ENCODE results near the gene CLCN1.
A peak's percentile ranks its signal among the peaks of the same experiment; 100 is the strongest.

The CLCN1 gene

DNA sequence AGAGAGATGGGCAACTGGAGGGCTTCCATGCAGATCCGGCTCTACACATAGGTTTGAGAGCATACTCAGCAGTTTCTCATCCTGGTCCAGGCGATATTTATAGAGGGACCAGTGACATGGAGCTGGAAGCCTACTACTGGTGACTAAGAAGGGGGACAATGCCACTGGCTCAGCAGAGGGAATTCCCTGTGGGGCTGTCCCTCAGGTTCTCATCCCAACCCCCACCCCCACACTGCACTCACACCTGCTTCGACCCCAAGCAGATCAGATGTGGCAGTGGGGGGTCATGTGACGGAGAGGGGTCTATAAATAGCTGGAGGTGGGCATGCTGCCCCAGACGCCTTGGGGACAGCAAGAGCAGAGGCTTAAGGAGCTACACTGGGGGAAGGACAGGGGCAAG, at the start of gene CLCN1:
Gene CLCN1, plus strand, starts transcription at position 336 of the 400 bp plus-strand sequence. CDS start 102 bp downstream, outside the sequence.
- Mint-ChIP-seq H3K4me1 (peaks cover 2 to 17% of the 10 kb centered on the region in 2 donors), H3K36me3 (peaks cover 0 to 2% of the 10 kb centered on the region in 2 donors), H3K4me3 (no peak within 1 kb of the TSS), H3K27me3 (peaks cover 0 to 5% of the 10 kb centered on the region in 2 donors), H3K9me3 (no peaks in the 10 kb centered on the region), H3K27ac (no peak within 1 kb of the TSS)
- no peak for DNase-seq
- ATAC-seq (replicated peaks) = no peak

DNA sequence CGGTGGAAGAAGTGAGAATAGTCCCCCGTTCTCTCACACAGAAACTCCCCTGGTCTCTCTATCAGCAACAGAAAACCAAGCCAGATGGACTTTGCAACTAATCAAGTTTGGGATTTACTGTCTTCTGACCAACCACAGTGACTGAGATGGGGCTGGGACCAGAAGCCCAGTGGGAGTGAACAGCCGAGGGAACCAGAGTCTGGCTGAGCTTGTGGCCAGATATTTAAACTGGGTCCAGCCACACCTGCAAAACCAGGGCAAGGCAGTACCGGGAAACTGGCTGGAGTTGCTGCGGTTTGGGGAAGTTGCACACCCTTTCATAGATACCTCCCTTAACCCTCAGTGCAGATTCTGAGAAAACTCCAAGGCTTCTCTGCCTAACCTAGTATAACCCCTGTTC, 46.7 kb upstream of the CLCN1 start:
- Mint-ChIP-seq H3K27me3 (no peaks in the 10 kb centered on the region), H3K9me3 (no peaks in the 10 kb centered on the region), H3K4me3 (no peak overlapping the region), H3K36me3 (peaks cover 27 to 57% of the 10 kb centered on the region in 2 donors), H3K27ac (no peak overlapping the region), H3K4me1 (peaks cover 12 to 27% of the 10 kb centered on the region in 2 donors)
- ATAC-seq (replicated peaks) (no peak), DNase-seq (no peak)

DNA sequence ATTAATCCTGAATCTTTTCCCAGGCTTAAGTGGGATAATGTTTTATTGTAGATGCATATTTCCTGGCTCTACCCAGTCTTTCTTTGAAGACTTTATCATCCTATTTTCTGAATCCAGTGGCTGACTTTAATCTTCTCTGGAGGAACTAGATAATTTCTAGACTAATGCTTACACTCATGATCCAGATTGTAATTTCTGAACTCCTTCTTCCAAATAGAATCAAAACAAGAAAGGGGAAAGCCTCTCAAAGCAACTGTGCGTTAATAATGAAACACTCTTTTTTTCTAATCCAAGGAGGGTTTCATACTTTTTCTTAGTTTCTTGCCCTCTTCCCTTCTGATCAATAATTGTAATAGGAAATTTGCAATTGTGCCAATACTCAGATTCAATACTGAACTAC, 44.7 kb upstream of the CLCN1 start:
- DNase-seq = no peak
- Mint-ChIP-seq H3K36me3 (peaks cover 15 to 42% of the 10 kb centered on the region in 2 donors), H3K27me3 (no peaks in the 10 kb centered on the region), H3K4me1 (peaks cover 1 to 13% of the 10 kb centered on the region in 2 donors), H3K9me3 (no peaks in the 10 kb centered on the region), H3K4me3 (no peak overlapping the region), H3K27ac (no peak overlapping the region)
- no peak for ATAC-seq (replicated peaks)

DNA sequence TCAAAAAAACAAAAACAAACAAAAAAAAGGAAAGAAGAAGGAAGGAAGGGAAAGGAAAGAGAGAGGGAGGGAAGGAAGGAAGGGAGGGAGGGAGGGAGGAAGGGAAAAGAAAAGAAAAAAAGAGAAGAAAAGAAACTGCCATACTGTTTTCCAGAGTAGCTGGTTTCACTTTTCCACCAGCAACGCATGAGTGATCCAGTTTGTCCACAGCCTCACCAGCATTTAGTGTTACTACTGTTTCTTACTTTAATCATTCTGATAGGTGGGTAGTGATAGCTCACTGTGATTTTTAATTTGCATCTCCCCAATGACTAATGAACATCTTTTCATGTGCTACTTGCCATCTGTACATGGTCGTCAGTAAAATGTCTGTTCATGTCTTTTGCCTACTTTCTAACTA, 43.0 kb upstream of the CLCN1 start:
- Mint-ChIP-seq H3K36me3 (peaks cover 14 to 32% of the 10 kb centered on the region in 2 donors), H3K27me3 (no peaks in the 10 kb centered on the region), H3K9me3 (no peaks in the 10 kb centered on the region), H3K27ac (no peak overlapping the region), H3K4me1 (peaks cover 1 to 11% of the 10 kb centered on the region in 2 donors), H3K4me3 (no peak overlapping the region)
- no peak for DNase-seq
- ATAC-seq (replicated peaks) = no peak

DNA sequence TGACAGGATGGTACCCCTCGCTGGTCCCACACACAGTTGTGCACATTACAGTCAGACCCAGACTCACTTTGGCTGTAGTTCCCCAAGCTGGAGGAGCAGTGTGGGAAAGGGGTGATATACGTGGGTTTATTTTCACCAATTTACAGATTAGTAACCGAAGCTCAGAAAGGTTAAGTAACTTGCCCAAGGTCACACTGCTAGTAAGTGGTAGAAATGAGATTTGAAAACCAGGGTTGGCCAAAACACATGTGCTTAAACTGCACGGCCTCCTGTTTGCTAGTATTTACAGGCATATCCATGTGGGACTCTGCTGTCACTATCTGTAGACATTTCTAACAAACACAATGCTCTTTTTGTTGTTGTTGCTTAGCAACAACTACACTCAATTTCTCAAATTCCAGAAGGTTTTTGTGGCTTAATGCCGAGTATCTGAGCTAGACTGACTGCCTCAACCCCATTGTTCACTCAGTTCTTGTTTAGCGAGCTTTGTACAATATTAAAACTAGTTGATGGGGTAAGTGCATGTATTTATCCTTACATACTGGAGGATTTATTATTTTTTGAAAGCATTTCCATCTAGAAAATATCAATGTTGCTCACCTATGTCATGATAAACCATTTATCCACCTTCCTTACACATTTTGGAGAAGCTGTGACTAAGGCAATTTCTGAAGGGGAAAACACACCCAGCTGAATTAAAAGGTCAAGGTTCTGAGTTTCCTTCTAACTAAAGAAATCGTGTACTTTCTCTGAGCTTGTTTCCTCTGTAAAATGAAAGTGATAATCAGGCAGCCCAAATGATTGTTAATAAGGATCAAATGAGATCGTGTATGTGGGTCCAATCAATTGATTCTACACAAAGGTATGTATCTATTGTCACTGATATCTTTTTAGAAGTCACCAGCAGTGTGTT, 36.5 kb upstream of the CLCN1 start:
- Mint-ChIP-seq H3K36me3 (no peaks in the 10 kb centered on the region), H3K4me3 (peak overlapping the region; percentile 70 to 81), H3K9me3 (no peaks in the 10 kb centered on the region), H3K27ac (peak overlapping the region; percentile 88), H3K27me3 (no peaks in the 10 kb centered on the region), H3K4me1 (peaks cover 28 to 43% of the 10 kb centered on the region in 2 donors)
- DNase-seq (no peak), ATAC-seq (replicated peaks) (peak; percentile 83 to 85)

DNA sequence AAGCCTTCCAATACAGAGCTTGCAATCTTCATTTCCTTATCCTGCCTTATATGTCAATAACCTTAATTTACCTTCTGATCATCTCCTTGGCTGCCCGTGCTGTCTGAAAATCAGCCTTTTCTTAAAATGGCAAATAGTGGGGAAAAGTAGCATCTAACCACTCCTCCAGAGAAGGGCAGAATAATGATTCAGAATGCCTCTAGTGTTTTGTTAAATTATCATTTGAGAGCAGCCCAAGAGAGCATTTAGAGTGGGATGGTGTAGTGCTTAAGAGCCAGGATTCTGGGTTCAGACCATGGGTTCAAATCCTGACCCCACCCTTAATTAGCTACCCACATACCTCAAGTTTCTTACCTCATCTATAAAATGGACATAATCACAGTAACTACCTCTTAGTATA, 35.8 kb upstream of the CLCN1 start:
- H3K9me3 Mint-ChIP-seq = no peaks in the 10 kb centered on the region
- H3K27ac Mint-ChIP-seq = peak overlapping the region; percentile 88
- ATAC-seq (replicated peaks) = peak; percentile 24 to 34
- no peaks in the 10 kb centered on the region for H3K27me3 Mint-ChIP-seq
- no peak for DNase-seq
- peaks cover 0 to 5% of the 10 kb centered on the region in 2 donors for H3K36me3 Mint-ChIP-seq
- peaks cover 30 to 47% of the 10 kb centered on the region in 2 donors for H3K4me1 Mint-ChIP-seq
- peak overlapping the region; percentile 70 to 81 for H3K4me3 Mint-ChIP-seq

DNA sequence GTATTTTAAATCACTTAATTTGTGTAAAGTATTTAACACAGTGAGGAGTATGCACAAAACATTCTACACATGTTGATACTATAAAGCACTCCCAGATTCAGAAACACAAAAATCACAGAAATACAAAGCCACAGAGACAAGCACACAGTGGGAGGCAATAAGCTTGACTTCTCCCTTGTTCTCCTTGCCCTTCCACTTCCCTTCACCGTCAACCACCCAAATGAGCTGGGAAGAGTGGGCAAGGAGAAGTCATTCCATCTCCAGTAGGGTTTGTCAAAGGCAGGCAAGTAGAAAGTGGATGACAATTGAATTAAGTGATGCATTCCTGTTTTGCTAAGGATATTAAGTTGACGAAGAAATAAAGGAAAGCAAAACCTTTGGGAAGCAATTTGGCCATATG, 35.3 kb upstream of the CLCN1 start:
- DNase-seq = no peak
- peaks cover 30 to 47% of the 10 kb centered on the region in 2 donors for H3K4me1 Mint-ChIP-seq
- no peaks in the 10 kb centered on the region for H3K27me3 Mint-ChIP-seq
- H3K4me3 Mint-ChIP-seq = peak overlapping the region; percentile 70 to 81
- peaks cover 0 to 5% of the 10 kb centered on the region in 2 donors for H3K36me3 Mint-ChIP-seq
- peak overlapping the region; percentile 78 for H3K27ac Mint-ChIP-seq
- no peak for ATAC-seq (replicated peaks)
- H3K9me3 Mint-ChIP-seq = no peaks in the 10 kb centered on the region

DNA sequence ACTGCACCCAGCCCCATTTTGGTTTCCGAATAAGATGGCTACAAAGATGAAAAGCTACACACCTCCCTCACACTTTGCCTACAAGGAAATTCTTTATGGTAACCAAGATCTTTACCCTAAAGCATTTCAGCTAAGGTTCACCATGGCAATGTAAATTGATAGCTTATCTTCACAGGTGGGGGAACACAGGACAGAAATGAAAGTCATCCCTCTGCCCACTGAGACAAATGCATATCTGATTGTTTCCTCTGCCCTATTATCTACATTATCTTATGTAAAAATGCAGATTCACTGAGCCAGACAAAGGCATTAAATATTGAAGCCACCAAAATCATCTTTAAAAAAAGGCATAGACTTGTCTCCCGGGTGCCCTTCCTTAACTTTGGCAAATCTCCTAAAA, 34.4 kb upstream of the CLCN1 start:
- Mint-ChIP-seq H3K27me3 (no peaks in the 10 kb centered on the region), H3K9me3 (no peaks in the 10 kb centered on the region), H3K4me3 (no peak overlapping the region), H3K36me3 (peaks cover 0 to 5% of the 10 kb centered on the region in 2 donors), H3K27ac (no peak overlapping the region), H3K4me1 (peaks cover 30 to 47% of the 10 kb centered on the region in 2 donors)
- ATAC-seq (replicated peaks) = no peak
- DNase-seq = no peak

DNA sequence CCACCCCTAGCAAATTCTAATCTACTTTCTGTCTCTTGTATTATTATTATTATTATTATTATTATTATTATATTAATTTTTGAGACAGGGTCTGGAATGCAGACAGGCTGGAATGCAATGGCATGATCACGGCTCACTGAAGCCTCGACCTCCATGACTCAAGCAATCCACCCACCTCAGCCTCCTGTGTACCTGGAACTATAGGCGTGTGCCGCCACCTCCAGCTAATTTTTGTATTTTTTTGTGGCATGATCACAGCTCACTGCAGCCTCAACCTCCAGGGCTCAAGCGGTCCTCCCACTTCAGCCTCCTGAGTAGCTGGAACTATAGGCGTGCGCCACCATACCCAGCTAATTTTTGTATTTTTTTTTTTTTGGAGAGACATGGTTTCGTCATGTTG, 33.8 kb upstream of the CLCN1 start:
- peaks cover 2 to 8% of the 10 kb centered on the region in 2 donors for H3K36me3 Mint-ChIP-seq

DNA sequence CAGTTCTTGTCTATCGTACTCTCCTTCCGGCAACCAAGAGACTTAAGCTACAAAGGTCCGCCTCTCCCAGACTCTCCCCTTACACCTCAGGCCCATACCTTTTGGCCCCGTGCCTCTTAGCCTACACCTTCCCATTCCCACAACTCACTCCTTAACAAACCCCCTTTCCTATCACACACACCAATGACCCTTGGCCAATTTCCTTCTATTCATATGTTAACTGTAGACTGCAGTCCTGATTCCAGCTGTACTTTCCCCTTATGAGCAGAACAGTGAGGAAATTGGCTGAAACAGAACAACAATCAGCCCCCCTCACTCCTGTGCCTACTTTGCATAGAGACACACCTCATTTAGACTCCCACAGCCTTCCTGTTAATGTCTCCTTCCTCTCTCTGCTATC, 32.5 kb upstream of the CLCN1 start:
- Mint-ChIP-seq H3K4me1 (peaks cover 34 to 53% of the 10 kb centered on the region in 2 donors), H3K27ac (peak overlapping the region; percentile 0), H3K36me3 (peaks cover 2 to 12% of the 10 kb centered on the region in 2 donors), H3K4me3 (peak overlapping the region; percentile 8 to 26), H3K27me3 (no peaks in the 10 kb centered on the region), H3K9me3 (peaks cover 2 to 4% of the 10 kb centered on the region in 2 donors)
- DNase-seq (no peak), ATAC-seq (replicated peaks) (no peak)

More for the DNA sequence above, 33.8 kb upstream of the CLCN1 start:
- DNase-seq (no peak), ATAC-seq (replicated peaks) (no peak)
- H3K27ac Mint-ChIP-seq = no peak overlapping the region
- H3K4me3 Mint-ChIP-seq = no peak overlapping the region
- peaks cover 0 to 2% of the 10 kb centered on the region in 2 donors for H3K9me3 Mint-ChIP-seq
- H3K4me1 Mint-ChIP-seq = peaks cover 30 to 47% of the 10 kb centered on the region in 2 donors
- no peaks in the 10 kb centered on the region for H3K27me3 Mint-ChIP-seq

DNA sequence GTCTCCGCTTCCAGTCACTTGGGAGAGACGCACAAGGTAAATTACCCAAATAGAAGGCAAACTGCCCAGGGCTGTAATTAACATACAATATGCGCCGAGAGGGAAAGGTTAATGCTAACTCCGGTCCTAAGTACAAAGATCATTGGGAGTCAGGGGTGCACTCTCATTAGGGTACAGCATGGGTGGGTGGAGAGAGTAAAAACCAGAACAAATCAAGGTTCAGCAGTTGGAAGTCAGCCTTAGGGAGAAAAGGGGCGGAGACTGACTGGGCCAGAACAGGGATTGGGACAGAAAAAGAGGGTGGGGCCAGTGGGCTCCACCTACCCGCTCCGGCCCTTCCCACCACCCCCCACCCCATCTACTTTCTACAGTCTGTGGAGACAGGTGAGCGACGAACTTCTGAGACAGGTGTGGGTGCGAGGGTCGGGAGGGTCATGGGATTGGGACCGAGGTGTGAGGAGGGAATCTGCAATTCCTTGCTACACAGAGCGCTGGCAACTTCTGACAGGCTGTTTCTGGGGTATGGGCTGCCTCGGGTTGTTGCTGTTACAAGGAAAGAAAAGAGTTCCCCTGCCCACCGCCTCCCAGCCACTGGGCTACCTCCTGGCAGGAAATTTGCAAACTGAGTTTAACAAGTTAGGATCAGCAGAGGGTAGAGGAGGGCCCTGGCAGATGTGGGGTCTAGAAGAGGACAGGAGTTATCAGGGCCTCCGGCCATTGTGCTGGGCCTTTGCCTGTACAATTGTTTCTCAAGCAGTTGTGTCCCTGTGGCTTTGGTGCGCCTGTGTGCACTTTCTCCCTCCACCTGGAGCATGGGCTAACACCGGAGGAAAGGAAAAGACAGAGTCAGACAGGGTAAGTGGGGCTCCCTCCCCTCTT, 31.1 kb upstream of the CLCN1 start, which contains the start of gene TMEM139:
Gene TMEM139, plus strand, starts transcription at position 368 of the 879 bp plus-strand sequence. CDS start 1,000 bp downstream, outside the sequence.
- DNase-seq = no peak
- Mint-ChIP-seq H3K4me3 (peak within 1 kb of the TSS; percentile 8 to 26), H3K4me1 (peaks cover 32 to 50% of the 10 kb centered on the region in 2 donors), H3K27me3 (no peaks in the 10 kb centered on the region), H3K36me3 (peaks cover 3 to 18% of the 10 kb centered on the region in 2 donors), H3K9me3 (peaks cover 2 to 4% of the 10 kb centered on the region in 2 donors), H3K27ac (peak within 1 kb of the TSS; percentile 70)
- ATAC-seq (replicated peaks) = no peak

DNA sequence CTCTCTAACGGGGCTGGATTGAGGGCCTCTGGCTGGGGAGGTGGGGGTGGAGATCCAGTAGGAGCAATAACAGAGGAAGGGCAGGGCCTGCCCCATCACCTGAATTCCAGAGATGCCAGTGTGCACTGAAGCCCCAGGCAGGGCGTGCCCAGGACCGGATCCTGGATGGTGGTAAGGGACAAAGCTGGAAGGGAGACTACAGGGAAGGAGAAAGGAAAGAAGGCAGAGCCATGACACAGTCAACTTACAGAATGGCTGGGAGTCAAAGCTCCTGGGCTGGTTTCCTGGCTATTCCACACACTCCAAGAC, 30.5 kb upstream of the CLCN1 start:
- no peak overlapping the region for H3K4me3 Mint-ChIP-seq
- no peak overlapping the region for H3K27ac Mint-ChIP-seq
- no peaks in the 10 kb centered on the region for H3K27me3 Mint-ChIP-seq
- peaks cover 30 to 49% of the 10 kb centered on the region in 2 donors for H3K4me1 Mint-ChIP-seq
- H3K9me3 Mint-ChIP-seq = peaks cover 2 to 4% of the 10 kb centered on the region in 2 donors
- ATAC-seq (replicated peaks) (no peak), DNase-seq (no peak)
- H3K36me3 Mint-ChIP-seq = peaks cover 3 to 20% of the 10 kb centered on the region in 2 donors

DNA sequence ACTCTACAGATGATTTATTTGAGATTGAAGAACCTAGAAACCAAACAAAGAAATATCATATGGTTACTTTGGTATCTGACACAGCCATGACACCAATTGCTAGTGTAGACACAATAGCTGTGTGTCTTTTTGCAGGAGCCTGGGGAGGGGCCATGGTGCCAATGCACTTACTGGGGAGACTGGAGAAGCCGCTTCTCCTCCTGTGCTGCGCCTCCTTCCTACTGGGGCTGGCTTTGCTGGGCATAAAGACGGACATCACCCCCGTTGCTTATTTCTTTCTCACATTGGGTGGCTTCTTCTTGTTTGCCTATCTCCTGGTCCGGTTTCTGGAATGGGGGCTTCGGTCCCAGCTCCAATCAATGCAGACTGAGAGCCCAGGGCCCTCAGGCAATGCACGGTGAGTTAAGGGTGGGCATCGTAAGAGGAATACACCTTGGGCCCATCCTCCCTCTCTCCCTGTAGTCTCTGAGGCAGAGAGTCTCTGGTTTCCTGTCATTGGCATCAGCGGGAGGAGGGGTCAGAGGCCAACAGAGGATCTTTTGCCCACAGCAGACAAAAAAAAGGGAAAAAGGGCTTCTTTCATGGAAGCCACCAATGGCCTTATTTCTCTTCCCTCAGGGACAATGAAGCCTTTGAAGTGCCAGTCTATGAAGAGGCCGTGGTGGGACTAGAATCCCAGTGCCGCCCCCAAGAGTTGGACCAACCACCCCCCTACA, 29.9 kb upstream of the CLCN1 start:
- no peak overlapping the region for H3K27ac Mint-ChIP-seq
- peaks cover 29 to 48% of the 10 kb centered on the region in 2 donors for H3K4me1 Mint-ChIP-seq
- DNase-seq = no peak
- no peaks in the 10 kb centered on the region for H3K27me3 Mint-ChIP-seq
- no peak for ATAC-seq (replicated peaks)
- no peak overlapping the region for H3K4me3 Mint-ChIP-seq
- peaks cover 3 to 20% of the 10 kb centered on the region in 2 donors for H3K36me3 Mint-ChIP-seq
- peaks cover 2 to 4% of the 10 kb centered on the region in 2 donors for H3K9me3 Mint-ChIP-seq

DNA sequence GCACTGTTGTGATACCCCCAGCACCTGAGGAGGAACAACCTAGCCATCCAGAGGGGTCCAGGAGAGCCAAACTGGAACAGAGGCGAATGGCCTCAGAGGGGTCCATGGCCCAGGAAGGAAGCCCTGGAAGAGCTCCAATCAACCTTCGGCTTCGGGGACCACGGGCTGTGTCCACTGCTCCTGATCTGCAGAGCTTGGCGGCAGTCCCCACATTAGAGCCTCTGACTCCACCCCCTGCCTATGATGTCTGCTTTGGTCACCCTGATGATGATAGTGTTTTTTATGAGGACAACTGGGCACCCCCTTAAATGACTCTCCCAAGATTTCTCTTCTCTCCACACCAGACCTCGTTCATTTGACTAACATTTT, 29.4 kb upstream of the CLCN1 start:
- ATAC-seq (replicated peaks) (no peak), DNase-seq (no peak)
- H3K27ac Mint-ChIP-seq = no peak overlapping the region
- H3K9me3 Mint-ChIP-seq = peaks cover 2 to 4% of the 10 kb centered on the region in 2 donors
- no peaks in the 10 kb centered on the region for H3K27me3 Mint-ChIP-seq
- peaks cover 7 to 24% of the 10 kb centered on the region in 2 donors for H3K36me3 Mint-ChIP-seq
- peaks cover 32 to 51% of the 10 kb centered on the region in 2 donors for H3K4me1 Mint-ChIP-seq
- no peak overlapping the region for H3K4me3 Mint-ChIP-seq

All from stimulated activated naive B cell treated with anti-CD40 and anti-IgM and Interleukin-4, amounts not matched to agents 10 μg/mL and 1 μg/mL and 100 μg/mL, for 72 hours (primary cell).